RWPE1 (cell line): ENCODE data around the gene TRABD2B.

ENCODE experiments used
- CTCF ChIA-PET: fragments of 350-600 bp; sonication (Branson Sonifier 250); formaldehyde crosslinking; extraction: SDS; loops from one replicate; lab custom pipeline; 2021; lab: Yijun Ruan, JAX
- POLR2A ChIA-PET: fragments of 400-600 bp; formaldehyde crosslinking; extraction: SDS; loops from one replicate; lab custom pipeline; 2020; ENCODE audit warnings: antibody characterized with exemption; ENCODE audit not compliant: low non-redundant PET; lab: Yijun Ruan, JAX
- DNase-seq: peaks from one replicate; pipeline ENCODE4 v3.0.0; 2012; ENCODE audit warnings: low spot score
- H3K27ac ChIP-seq: fragments of 450-650 bp; 2 replicates; pipeline ENCODE4 v1.5.1; 2017
- TF ChIP-seq, protein P1 (sequence below): fragments of 450-650 bp; conservative IDR thresholded peaks from 2 replicates; pipeline ENCODE4 v1.5.1; 2017; ENCODE audit warnings: low read depth, mild to moderate bottlenecking

Gene TRABD2B

DNA sequence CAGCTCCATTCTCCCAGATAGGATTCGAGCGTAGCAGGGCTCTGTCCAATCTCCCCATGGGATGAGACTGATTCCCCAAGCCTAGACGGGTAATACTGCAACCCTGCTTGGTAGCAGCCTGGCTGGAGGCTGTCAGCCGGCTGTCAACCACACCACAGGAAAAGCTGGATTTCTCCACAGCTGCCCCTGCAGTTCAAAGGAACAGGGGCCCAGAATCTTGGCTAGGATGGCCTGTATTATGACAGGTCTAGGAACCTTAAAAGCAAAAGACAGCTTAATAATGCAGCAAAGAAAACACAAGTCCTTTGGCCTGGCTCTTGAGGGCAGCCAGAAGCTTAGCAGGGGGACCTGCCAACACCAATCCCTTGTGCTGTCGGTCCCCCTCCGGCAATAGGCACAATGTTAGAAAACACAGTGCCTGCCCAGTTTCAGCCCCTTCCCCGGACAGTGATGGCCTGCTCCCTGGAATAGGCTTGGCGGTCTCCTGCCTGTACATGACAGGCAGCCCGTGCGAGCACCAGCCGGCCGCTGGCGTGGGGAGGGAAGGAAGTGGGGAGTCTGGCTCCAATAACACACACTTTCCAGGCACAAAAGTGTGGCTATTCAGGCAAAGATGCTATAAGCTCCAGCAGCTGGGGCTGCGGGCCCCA is 90.5 kb downstream of the TRABD2B start:
- TF ChIP-seq, protein P1, sequence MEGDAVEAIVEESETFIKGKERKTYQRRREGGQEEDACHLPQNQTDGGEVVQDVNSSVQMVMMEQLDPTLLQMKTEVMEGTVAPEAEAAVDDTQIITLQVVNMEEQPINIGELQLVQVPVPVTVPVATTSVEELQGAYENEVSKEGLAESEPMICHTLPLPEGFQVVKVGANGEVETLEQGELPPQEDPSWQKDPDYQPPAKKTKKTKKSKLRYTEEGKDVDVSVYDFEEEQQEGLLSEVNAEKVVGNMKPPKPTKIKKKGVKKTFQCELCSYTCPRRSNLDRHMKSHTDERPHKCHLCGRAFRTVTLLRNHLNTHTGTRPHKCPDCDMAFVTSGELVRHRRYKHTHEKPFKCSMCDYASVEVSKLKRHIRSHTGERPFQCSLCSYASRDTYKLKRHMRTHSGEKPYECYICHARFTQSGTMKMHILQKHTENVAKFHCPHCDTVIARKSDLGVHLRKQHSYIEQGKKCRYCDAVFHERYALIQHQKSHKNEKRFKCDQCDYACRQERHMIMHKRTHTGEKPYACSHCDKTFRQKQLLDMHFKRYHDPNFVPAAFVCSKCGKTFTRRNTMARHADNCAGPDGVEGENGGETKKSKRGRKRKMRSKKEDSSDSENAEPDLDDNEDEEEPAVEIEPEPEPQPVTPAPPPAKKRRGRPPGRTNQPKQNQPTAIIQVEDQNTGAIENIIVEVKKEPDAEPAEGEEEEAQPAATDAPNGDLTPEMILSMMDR = no peak
- ChIA-PET CTCF (interaction anchor here (0.9 kb wide), 1 partner anchor 16 kb away, joined by 3 read pairs; no protein-coding TSS in a partner anchor), POLR2A (no interaction called here)
- H3K27ac ChIP-seq = no peak overlapping the region
- DNase-seq = no peak

DNA sequence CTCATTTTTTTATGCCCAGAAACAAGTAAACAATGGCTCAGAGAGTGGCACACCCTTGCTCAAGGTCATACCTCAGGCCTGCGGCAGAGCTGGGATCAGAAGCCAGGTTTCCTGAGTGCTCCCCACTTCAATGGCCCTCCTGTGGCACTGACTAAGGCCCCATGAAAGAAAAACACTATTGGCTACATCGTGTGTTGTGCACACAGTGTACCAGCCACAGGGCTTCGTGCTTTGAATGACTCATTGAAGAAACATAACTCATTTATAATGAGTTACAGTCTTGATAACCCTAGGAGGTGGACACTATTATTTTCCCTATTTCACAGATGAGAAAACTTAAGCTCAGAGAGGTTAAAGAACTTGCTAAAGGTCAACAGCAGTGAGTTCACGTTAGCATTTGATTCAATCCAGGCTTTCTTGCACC is 91.2 kb downstream of the TRABD2B start:
- ChIA-PET CTCF (interaction anchor here (0.9 kb wide), 1 partner anchor 15 kb away, joined by 3 read pairs; no protein-coding TSS in a partner anchor), POLR2A (no interaction called here)
- no peak overlapping the region for H3K27ac ChIP-seq
- TF ChIP-seq, protein P1 = no peak
- peak; percentile 36 for DNase-seq

DNA sequence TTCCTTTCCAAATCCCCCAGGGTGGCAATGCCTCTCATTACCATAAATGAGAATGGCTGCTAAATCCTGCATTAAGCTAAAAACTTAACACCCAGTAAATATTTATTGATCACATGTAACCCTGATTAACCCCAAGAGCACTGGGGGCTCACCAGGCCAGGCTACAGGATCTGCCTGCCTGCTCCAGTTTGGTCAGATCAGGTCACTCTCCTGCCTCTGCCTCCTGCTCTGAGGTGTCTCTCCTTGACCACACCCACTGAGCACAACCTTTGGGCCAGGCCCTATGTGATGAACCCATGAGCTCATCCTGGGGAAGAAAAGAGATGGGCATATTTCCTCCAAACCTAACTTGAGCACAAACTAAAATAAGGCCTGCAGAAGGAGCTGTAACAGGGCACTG is 93.5 kb downstream of the TRABD2B start:
- ChIA-PET POLR2A (no interaction called here), CTCF (no interaction called here)
- TF ChIP-seq, protein P1 = no peak
- H3K27ac ChIP-seq = no peak overlapping the region
- DNase-seq = no peak

DNA sequence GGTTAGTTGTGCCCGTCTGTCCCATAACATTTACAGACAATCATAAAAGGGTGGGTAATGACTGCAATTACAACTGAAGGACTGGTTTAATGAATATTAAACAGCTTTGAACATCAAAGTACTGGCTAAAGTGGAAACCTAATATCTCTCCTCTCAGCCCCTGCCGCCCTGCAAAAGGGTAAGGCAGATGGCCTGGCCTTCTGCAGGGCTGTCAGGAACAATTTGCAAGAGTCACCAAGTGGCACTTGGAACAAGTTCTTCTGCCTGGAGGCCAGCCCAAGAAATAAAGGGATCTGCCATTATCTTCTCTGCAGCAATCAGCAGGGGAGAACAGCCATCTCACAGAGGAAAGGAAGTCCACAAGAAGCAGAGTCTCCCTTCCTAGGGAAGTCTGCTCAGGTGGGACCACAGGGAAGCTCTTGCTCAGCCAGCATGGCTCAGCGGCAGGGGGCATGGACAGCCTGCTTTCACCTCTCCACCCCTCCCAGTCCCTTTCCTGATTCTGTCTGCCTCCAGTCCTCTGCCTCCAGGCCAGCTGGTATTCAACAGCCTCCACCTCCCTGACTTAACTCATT is 96.1 kb downstream of the TRABD2B start:
- no peak overlapping the region for H3K27ac ChIP-seq
- no peak for DNase-seq
- ChIA-PET POLR2A (no interaction called here), CTCF (no interaction called here)
- TF ChIP-seq, protein P1 = no peak

DNA sequence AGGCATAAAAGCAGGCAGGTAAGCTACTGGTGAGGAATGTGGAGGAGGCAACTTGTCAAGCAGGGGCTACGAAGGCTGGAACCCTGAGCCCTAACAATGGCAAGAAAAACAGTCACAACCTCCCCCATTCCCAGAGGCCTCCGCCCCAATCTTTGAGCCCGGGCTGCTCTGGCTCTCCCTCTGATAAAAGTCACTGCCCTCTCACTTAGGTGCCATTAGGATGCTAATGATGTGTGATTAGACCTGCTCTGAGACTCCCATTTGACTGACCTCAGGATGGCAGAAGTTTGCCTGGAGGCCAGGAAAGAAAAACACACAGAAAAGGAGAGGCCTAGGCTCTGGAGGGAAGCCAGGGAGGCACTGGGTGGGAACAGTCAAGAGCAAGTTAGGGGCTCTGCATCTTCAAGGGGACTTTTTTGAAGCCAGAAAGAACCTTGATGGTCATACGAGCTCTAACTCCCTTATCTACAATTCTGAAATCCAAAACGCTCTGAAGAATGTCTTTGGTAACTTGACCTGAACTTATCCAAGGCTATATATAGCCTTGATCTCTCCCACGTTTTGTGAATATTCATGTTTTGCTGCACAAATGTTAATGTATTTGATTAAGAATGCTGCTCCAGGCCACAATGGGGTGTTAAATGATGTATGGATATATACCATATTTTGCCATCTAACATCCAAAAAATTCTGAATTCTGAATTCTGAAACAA is 98.9 kb downstream of the TRABD2B start:
- no peak overlapping the region for H3K27ac ChIP-seq
- ChIA-PET POLR2A (no interaction called here), CTCF (interaction anchor here (0.6 kb wide), 1 partner anchor 188 kb away, joined by 4 read pairs; no protein-coding TSS in a partner anchor)
- DNase-seq = no peak
- TF ChIP-seq, protein P1 = no peak
